Left kidney (tissue), 8 donors: ENCODE data around the gene KRTAP5-3. TPM values are rescaled to one million over a fixed set of nuclear protein-coding genes. Genes with fewer than 3 reads are reported as not detected.
"Not testable (repeated sequence)": the region's sequence is repeated elsewhere in the genome, so short reads cannot be mapped to it uniquely, and the experiment has no call there.

Experiments used
- DNase-seq: peaks from one replicate; pipeline ENCODE4 v3.0.0-alpha.2; 2013
- long read RNA-seq, 8 donors: transcript quantifications; one replicate each; lab custom pipeline, GENCODE V29; 2026
- polyA plus RNA-seq: library from polyadenylated mRNA; unstranded; fragments of 120-200 nt; gene quantifications from one replicate; pipeline ENCODE4 v1.2.1, GENCODE V29; 2013; ENCODE audit not compliant: insufficient read length

KRTAP5-3 gene, protein sequence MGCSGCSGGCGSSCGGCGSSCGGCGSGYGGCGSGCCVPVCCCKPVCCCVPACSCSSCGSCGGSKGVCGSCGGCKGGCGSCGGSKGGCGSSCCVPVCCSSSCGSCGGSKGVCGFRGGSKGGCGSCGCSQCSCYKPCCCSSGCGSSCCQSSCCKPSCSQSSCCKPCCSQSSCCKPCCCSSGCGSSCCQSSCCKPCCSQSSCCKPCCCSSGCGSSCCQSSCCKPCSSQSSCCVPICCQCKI
- not detected for polyA plus RNA-seq
- long read RNA-seq, donor 1 = 0 reads
- long read RNA-seq, donor 2 = 0 reads
- long read RNA-seq, donor 3 = 0 reads
- long read RNA-seq, donor 4 = 0 reads
- long read RNA-seq, donor 5 = 0 reads
- long read RNA-seq, donor 6, partial matches to known transcripts = 0 of 1 reads
- long read RNA-seq, donor 6, other reads (novel, unspliced or antisense) = 0 of 1 reads
- long read RNA-seq, donor 7 = 0 reads
- long read RNA-seq, donor 8 = 0 reads

- no peak for DNase-seq
These were observed at the start of gene KRTAP5-3 for GRCh38 chr11:1608363-1608762. TSS of gene KRTAP5-3 (minus strand) at chr11:1608463. CDS start at chr11:1608385, 78 bp downstream.

- DNase-seq = no peak
These were observed 48.4 kb upstream of the KRTAP5-3 start for GRCh38 chr11:1656670-1657069.

GRCh38 chr11:1656061-1656441 lies 47.8 kb upstream of the KRTAP5-3 start:
- no peak for DNase-seq

- DNase-seq = no peak
These were observed 47.2 kb upstream of the KRTAP5-3 start for GRCh38 chr11:1655168-1656060.

DNA sequence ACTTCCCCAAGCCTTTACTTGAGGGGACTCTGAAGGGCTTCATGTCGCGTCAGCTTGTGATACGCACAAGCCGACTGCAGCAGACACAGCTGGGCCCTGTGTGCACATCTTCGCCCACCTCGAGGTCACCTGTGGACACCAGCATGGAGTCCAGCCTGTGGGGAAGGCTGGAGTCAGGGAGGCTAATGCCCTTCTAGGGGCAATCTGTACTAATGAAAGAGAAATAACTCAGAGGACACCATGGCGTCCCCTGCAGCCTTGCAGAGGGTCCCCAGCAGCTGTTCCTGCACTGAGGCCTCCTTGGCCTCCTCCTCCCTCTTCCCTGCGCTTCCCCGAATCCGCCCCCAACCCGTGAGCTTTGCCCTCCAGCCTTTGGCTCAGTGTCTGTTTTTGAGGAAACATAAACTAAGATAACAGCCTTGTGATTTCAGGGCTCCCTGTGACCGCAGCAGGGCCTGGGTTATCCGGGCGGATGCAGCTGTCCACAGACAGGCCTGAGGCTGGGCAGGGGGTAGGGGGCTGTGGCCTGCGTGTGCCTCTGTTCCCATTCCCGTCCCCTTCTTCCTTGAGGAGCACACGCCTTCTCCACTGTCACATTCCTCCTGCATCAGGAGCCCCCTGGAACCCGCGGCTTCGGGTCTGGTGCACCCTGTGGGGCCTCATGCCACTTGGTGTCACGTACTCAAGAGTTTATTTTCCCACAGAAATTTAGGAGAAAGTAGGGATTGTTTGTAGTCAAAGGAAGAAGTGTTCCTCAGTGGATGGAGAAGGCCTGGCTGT lies 46.3 kb upstream of the KRTAP5-3 start:
- no peak for DNase-seq

DNA sequence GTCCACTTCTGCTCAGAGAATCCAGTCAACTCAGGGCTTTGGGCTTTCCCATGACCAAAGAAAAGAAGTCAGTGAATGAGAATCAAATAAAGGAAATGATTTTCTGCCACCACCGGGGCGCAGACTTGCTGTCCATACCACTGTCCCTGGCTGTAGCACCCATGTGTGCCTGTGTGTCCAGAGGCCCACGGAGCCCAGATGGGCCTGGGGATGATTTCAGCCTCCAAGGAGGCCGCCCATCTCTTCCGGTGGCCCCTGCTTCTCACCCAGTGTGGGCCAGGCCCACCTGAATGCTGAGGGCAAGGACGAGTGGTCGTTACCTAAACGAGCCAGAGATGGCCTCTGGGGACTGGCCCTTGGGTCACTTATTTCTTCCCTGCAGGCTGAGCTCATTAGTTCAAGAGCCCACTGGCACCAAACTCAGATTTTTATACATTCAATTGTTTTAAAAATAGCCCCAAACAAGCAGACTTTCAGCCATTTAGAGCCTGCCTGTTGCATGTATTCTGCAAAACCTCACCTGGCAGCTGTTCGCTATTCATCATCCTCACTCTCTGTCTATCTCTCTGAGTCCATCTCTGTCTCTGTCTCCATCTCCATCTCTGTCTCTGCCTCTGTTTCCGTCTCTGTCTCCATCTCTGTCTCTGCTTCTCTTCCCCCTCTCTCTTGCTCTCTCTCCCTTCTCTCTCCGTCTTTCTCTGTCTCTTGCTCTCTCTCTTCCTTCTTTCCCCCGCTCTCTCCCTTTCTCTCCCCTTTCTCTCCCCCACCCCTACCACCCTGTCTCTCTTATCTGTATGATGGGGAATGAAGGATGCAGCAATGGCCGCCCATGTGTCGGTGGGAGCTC lies 45.5 kb upstream of the KRTAP5-3 start:
- DNase-seq = no peak

GRCh38 chr11:1652771-1653540 lies 44.7 kb upstream of the KRTAP5-3 start:
- no peak for DNase-seq

GRCh38 chr11:1652442-1652770 lies 44.1 kb upstream of the KRTAP5-3 start:
- no peak for DNase-seq

- no peak for DNase-seq
These were observed 43.8 kb upstream of the KRTAP5-3 start for GRCh38 chr11:1652026-1652425.

- DNase-seq = no peak
These were observed 43.2 kb upstream of the KRTAP5-3 start for GRCh38 chr11:1651411-1651980.

DNA sequence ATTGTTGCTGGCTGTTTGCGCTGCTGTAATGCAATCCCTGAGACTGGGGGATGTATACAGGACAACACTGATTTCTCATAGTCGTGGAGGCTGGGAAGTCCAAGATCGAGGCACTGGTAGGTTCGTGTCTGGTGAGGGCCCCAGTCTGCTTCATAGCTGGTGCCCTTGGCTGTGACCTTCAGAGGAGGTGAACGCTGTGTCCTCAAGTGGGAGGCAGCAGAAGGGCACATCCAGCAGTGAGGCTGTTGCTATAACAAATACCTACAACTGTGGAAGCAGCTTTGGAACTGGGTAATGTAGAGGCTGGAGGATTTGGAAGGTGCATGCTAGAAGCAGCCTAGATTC lies 42.6 kb upstream of the KRTAP5-3 start:
- DNase-seq = no peak

GRCh38 chr11:1650034-1650917 lies 42.0 kb upstream of the KRTAP5-3 start:
- DNase-seq = no peak

DNA sequence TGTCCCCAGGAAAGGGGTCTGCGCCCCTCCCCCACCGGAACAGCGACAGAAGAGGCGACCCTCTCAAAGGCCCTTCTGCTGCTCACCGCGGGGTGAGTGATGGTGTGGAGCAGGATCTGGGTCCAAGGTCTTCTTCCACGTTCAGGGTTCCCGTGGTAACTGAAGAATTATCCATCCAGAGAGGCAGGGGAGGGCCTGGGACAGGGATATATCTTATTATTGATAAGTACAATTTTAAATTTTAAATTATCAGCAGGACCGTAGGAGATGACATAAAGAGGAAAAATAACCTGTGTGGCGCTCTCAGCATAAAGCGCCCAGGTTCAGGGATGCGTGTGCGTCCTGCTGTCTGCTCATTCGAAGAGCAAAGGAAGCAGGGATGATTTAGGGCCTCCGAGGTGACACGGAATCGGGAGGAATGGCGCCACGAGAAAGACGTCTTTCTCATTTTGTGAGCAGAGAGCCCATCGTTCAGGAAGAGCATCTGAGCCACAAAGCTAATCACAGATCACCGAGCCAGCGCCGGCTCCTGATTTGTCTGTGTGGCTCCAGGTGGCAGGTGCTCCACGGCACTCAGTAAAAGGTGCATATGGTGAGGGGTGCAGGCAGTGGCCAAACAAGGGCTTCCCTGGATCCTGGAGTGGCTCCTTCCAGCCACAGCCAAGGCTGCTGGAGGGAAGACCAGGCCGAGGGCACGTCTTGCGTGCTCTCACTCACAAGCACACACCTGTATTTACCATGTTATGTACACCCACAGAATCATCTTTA lies 40.6 kb upstream of the KRTAP5-3 start:
- no peak for DNase-seq

GRCh38 chr11:1647901-1648652 lies 39.8 kb upstream of the KRTAP5-3 start:
- no peak for DNase-seq

GRCh38 chr11:1646540-1646939 lies 38.3 kb upstream of the KRTAP5-3 start:
- not testable (repeated sequence) for DNase-seq

DNA sequence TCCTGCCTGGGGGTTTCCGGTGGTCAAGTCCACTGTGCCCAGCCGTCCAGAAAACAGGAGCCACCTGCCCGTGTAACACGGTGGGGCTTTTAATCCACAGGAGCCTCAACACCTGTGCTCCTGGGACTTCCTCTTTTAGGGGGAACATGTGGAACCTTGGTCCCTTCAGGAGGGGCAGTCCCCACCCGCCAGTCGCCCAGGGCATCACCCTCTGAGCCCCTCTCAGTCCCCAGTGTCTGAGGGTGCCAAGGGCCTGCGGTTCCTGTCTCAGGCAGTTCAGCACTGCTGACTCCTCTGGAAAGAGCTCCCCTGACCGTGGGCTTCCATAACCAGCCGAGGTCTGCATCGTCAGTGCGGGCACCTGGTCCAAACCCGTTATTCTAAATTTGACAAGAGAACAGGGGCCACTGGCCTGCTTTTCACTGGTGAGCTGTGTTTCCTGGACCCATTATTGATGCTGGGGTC lies 37.1 kb upstream of the KRTAP5-3 start:
- no peak for DNase-seq

- DNase-seq = no peak
These were observed 36.5 kb upstream of the KRTAP5-3 start for GRCh38 chr11:1644601-1645356.
